ENCODE results near the gene C8B. TPM values are rescaled to one million over a fixed set of nuclear protein-coding genes. Genes with fewer than 3 reads are reported as not detected.

The C8B gene
- total and polyA plus RNA-seq, 2 of the 13 experiments (the other 11 are each of a cell fraction or from before 2014, with no cell fraction given) = 8.4 to 11.3 TPM

GRCh38 chr1:56922507-56922906 lies 43.3 kb downstream of the C8B start:
- no peak overlapping the region for H3K27ac ChIP-seq (ENCODE audit: extremely low read length, insufficient read depth, low read length)
- no peaks in the 10 kb centered on the region for H3K27me3 ChIP-seq (ENCODE audit: control insufficient read depth in 1 of 2, insufficient read depth in 2 of 2, low read length in 2 of 2)
- in situ Hi-C loops (cut with HindIII; ENCODE audit: extremely low pct_ligation_motif_present, low pct_unique_long_range_greater_than_20kb) (no loop called here), intact Hi-C loops (cut with micrococcal nuclease; ENCODE audit: unreplicated experiment) (no loop called here)
- no TSS peak for BruUV-seq (replicated peaks)
- H3K4me2 ChIP-seq (ENCODE audit: low read depth, low read length) = no peak overlapping the region
- ATAC-seq = no peak
- WGBS (ENCODE audit: low lambda C conversion rate) = 91% methylated on average over 1 of the region's 1 CpG
- H3K36me3 ChIP-seq (replicated peaks in 1 of 2; ENCODE audit: control insufficient read depth in 1 of 2, insufficient read depth in 2 of 2, low read length in 2 of 2) = no peaks in the 10 kb centered on the region
- no peak overlapping the region for H2AFZ ChIP-seq (ENCODE audit: low read length)
- no peaks in the 10 kb centered on the region for H4K20me1 ChIP-seq (ENCODE audit: insufficient read depth, low read length)
- H3K9me3 ChIP-seq (ENCODE audit: low read length) = no peaks in the 10 kb centered on the region
- CTCF ChIA-PET (ENCODE audit: low intra/inter-chr PET ratio, low total read pairs) = no interaction called here
- no peaks in the 10 kb centered on the region for H3K79me2 ChIP-seq (ENCODE audit: insufficient read depth, low read length)
- no peak overlapping the region for H3K4me3 ChIP-seq (replicated peaks in 1 of 3; ENCODE audit: insufficient read depth in 1 of 3, low read depth in 2 of 3, low read length in 3 of 3)
- peaks cover 71% of the 10 kb centered on the region for H3K4me1 ChIP-seq (ENCODE audit: insufficient read depth, low read length)
- peak; percentile 28 for DNase-seq (ENCODE audit: low spot score)
- H3K9ac ChIP-seq (ENCODE audit: insufficient read depth, low read depth, low read length) = no peak overlapping the region
- FAIRE-seq = no peak
- POLR2A ChIA-PET = interaction anchor here (1.7 to 2.5 kb wide), 5 partner anchors 11 to 68 kb away, joined by 6 to 21 read pairs (median 8); partner anchors contain the start of genes C8A and C8B
- TF ChIP-seq MTA1 (CRISPR knock-in tag; IDR thresholded peaks at IDR 0.05; ENCODE audit: borderline replicate concordance) (no peak), ZBTB37 (CRISPR knock-in tag; IDR thresholded peaks at IDR 0.05) (no peak), FOSL2 (CRISPR knock-in tag; IDR thresholded peaks at IDR 0.05) (peak; percentile 49; the same call in 1 of the 2 replicates), ZBTB14 (CRISPR knock-in tag; IDR thresholded peaks at IDR 0.05) (no peak), CBX5 (CRISPR knock-in tag; IDR thresholded peaks at IDR 0.05; ENCODE audit: borderline replicate concordance) (no peak), NFAT5 (CRISPR knock-in tag; IDR thresholded peaks at IDR 0.05) (no peak), EHMT2 (IDR thresholded peaks at IDR 0.05; ENCODE audit: borderline replicate concordance, low read depth, low read length) (no peak), BCLAF1 (IDR thresholded peaks at IDR 0.05) (no peak), ZNF12 (CRISPR knock-in tag; IDR thresholded peaks at IDR 0.05) (no peak), ZNF564 (CRISPR knock-in tag; IDR thresholded peaks at IDR 0.05) (peak; percentile 99), NCOR1 (IDR thresholded peaks at IDR 0.05; ENCODE audit: borderline replicate concordance, low read length) (no peak), HOXA5 (CRISPR knock-in tag; IDR thresholded peaks at IDR 0.05) (no peak)
- TF ChIP-seq, protein P1, sequence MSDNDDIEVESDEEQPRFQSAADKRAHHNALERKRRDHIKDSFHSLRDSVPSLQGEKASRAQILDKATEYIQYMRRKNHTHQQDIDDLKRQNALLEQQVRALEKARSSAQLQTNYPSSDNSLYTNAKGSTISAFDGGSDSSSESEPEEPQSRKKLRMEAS (IDR thresholded peaks at IDR 0.05) = no peak

Data from HepG2 (cell line).